HG02678 (cell line): ENCODE results near the gene PSMC2.
"Not testable (repeated sequence)": the region's sequence is repeated elsewhere in the genome, so short reads cannot be mapped to it uniquely, and the experiment has no call there.

Experiments
- ATAC-seq: cut with Tn5 transposase; IDR thresholded peaks from one replicate; pipeline ENCODE4 v1.9.1; 2021; ENCODE audit warnings: mild to moderate bottlenecking, moderate library complexity; ENCODE audit not compliant: unreplicated experiment

The PSMC2 gene

GRCh38 chr7:103373866-103374643 is 26.6 kb downstream of the PSMC2 start:
- no peak for ATAC-seq

DNA sequence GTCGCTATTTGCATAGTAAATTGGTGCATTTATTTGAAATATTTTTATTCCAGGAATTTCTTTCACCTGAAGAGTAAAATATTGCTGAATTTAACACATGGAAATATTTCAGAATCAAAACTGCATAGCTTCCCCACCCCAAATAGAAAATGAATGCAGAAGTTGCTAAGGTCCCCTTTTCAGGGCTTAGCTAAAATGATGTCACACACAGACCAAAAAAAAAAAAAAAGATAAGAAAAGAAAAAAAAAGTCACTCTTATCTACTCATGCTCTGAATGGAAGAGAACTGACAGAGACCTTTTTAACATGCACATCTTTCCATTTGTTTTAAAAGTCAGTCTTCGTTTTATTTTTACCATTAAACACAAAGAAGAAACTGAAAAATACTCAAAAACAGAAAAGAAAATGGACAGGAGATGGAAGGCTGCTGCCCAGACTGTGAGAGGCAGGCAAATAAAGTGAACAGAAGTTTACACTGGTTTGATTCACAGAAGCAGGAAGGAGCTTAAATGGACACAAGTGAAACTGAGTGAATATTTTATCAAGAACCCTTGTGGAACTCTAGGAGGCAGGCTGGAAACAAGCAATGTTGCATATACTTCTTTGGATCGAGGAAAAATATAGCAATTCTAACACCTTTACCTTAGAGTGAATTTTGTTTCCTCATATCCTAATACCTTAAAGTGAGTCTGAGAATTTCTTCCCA is 32.0 kb downstream of the PSMC2 start:
- ATAC-seq: no peak

DNA sequence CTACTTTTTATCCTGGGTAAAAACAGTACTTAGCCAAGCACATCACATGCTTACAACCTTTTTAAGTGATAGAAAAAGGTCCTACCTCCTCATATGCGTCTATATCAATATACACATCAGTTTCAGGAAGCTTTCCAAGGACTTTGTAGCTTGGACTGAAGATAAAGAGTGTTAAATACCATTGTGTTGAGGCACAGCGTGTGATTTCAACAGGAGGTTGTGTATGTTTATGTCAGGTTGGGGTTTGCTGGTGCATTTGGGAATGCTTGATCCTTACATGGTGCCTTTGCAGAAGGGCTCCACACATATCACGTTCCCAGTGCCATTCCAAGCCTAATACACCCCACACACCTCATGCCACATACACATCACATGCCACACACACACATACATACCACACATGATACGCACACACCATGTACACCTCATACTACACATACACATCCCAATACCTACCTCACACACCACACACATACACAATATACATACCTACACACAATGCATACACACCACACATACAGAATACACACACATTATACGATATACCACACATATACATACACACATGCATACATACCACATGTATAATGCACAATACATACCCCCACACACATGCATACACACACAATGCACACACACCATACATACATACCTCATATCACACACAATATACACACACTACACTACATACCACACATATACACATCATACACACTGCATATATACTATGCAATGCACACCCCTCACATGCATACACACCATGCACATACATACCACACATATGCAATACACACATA is 33.1 kb downstream of the PSMC2 start:
- ATAC-seq: no peak

DNA sequence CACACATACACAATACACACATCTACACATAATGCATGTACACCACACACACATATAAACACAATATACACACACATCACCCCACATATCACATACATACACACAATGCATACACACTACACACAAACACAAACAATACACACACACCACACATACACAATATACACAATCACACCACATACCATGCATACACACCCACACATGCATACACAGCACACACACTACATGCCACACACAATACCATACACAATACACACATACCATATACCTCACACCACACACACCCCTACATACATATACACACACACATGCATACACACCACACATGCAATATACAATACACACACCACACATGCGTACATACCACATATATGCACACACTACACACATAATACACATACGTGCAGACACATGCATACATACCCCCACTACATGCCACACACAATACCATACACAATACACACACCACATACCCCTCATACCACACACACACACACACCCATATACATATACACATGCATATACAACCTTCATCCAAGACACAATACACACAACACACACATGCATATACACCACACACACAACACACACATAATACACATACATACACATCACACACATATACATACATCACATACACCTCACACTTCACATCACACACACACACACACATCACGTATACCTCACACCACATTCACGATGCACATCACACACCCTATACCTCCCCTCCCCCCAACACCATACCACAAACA is 34.0 kb downstream of the PSMC2 start:
- no peak for ATAC-seq

GRCh38 chr7:103382032-103382402 is 34.6 kb downstream of the PSMC2 start:
- no peak for ATAC-seq

DNA sequence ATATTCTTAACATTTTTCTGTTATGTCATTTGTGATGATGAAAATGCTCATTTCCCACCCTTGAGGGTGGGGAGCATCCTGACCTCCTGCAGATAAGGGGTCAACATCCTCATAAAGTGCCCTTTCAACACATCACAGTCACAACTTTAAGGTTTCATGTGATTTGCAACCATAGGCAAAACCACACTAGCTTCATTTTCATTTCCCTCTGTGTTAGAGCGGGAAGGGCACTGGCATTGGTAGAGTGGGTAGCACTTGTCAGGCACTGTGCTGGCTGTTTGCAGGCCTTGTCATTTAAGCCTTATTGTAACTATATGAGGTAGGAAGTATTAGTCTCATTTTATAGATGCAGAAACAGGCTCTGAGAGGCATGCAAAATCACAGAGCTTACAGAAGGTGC is 39.8 kb downstream of the PSMC2 start:
- ATAC-seq: no peak

GRCh38 chr7:103388469-103389140 is 41.2 kb downstream of the PSMC2 start:
- ATAC-seq: no peak

- no peak for ATAC-seq
These were observed 41.8 kb downstream of the PSMC2 start for GRCh38 chr7:103389263-103389662.

DNA sequence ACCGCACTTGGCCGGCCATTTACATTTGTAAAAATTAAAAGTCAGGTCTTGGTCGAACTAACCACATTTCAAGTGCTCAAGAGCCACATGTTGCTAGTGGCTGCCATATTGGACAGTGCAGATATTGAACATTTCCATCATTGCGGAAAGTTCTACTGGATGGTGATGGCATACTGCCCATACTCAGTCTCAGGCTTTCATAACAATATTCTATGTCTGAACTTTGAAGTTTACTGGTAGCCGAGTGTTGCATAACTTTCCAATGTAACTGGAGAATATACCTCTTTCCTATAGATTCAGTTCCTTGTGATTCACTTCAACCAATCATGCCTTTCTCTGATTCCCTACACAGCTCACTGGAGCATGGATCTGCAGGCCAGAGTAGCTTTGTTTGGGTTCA is 43.7 kb downstream of the PSMC2 start:
- no peak for ATAC-seq

DNA sequence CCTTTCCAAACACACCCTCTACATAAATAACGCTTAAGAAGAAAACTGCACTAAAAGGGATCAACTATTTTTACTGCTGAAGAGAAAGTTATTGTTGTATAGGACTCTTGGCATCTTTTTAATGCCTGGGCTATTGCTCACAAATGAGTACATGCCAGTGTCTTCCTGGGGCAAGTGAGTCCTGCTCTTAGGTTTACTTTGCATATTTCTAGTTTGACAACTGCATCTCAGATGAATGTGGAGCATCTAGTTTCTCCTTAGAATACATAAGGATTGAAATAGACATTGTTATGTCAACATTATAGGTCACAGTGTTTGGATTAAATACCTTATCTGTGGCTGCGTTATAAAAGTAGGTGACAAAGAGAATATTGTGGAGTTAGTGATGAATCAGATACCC is 44.5 kb downstream of the PSMC2 start:
- ATAC-seq: no peak

GRCh38 chr7:103394566-103394965 is 47.1 kb downstream of the PSMC2 start:
- ATAC-seq: no peak

GRCh38 chr7:103395071-103395470 is 47.6 kb downstream of the PSMC2 start:
- ATAC-seq: no peak

- ATAC-seq: no peak
These were observed 49.0 kb downstream of the PSMC2 start for GRCh38 chr7:103396471-103396870.

- ATAC-seq: no peak
These were observed 51.2 kb downstream of the PSMC2 start for GRCh38 chr7:103398483-103399127.

DNA sequence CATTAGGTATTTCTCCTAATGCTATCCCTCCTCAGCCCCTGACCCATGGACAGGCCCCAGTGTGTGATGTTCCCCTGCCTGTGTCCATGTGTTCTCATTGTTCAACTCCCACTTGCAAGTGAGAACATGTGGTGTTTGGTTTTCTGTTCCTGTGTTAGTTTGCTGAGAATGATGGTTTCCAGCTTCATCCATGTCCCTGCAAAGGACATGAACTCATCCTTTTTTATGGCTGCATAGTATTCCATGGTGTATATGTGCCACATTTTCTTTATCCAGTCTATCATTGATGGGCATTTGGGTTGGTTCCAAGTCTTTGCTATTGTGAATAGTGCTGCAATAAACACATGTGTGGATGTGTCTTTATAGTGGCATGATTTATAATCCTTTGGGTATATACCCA is 52.2 kb downstream of the PSMC2 start:
- ATAC-seq: not testable (repeated sequence)

- not testable (repeated sequence) for ATAC-seq
These were observed 58.6 kb downstream of the PSMC2 start for GRCh38 chr7:103405789-103406613.

DNA sequence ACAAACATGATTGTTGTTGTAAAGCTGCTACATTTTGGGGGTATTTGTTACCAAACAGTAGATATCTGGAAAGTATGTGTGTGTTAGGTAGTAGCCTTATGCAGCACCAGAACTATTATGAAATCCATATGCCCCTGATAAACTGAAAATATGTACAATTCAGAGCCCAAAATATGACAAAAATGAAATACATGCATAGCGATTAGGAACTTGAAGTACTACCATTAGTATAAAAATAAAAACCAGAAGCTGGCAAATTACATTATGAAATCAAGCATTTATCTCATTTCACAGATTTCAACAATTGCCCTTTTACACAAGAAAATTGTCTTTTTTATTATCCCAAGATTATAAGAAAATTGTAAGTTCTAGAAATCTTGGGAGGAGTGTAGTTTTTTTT is 64.7 kb downstream of the PSMC2 start:
- no peak for ATAC-seq

GRCh38 chr7:103413407-103413806 is 66.0 kb downstream of the PSMC2 start:
- no peak for ATAC-seq

GRCh38 chr7:103418241-103418640 is 70.8 kb downstream of the PSMC2 start:
- ATAC-seq: no peak
